HL-60/S4 (cell line): ENCODE measurements around the gene EFL1.
"Not testable (repeated sequence)": the region's sequence is repeated elsewhere in the genome, so short reads cannot be mapped to it uniquely, and the experiment has no call there.

Experiments used
- in situ Hi-C: fragments of 300-500 bp; cut with MboI; formaldehyde crosslinking; loops from 2 replicates; pipeline ENCODE4 v1.14.3; 2022; ENCODE audit warnings: low sequenced_read_pairs

The EFL1 gene

GRCh38 chr15:82262422-82263026, at the start of gene EFL1, which contains the start of gene SAXO2:
Gene EFL1 (minus strand): TSS chr15:82262734. CDS start chr15:82261778, 956 bp downstream.
Gene SAXO2 (plus strand): TSS chr15:82262818. CDS start chr15:82262880, 62 bp downstream.
- in situ Hi-C loops: no loop called here

- in situ Hi-C loops: not testable (repeated sequence)
Measured at GRCh38 chr15:82311321-82311720, 48.8 kb upstream of the EFL1 start.

- in situ Hi-C loops: no loop called here
Measured at GRCh38 chr15:82309802-82310201, 47.3 kb upstream of the EFL1 start.

GRCh38 chr15:82307714-82308081, 45.2 kb upstream of the EFL1 start:
- in situ Hi-C loops: no loop called here

GRCh38 chr15:82306791-82307713, 44.5 kb upstream of the EFL1 start:
- in situ Hi-C loops: no loop called here

- in situ Hi-C loops: no loop called here
Measured at GRCh38 chr15:82305621-82306048, 43.1 kb upstream of the EFL1 start.

- in situ Hi-C loops: no loop called here
Measured at GRCh38 chr15:82304778-82305090, 42.2 kb upstream of the EFL1 start.

- in situ Hi-C loops: no loop called here
Measured at GRCh38 chr15:82303956-82304777, 41.6 kb upstream of the EFL1 start.

GRCh38 chr15:82301296-82302016, 38.9 kb upstream of the EFL1 start:
- in situ Hi-C loops: no loop called here

GRCh38 chr15:82300883-82301282, 38.3 kb upstream of the EFL1 start:
- in situ Hi-C loops: no loop called here

- in situ Hi-C loops: not testable (repeated sequence)
Measured at GRCh38 chr15:82300326-82300725, 37.8 kb upstream of the EFL1 start.

GRCh38 chr15:82299511-82299914, 37.0 kb upstream of the EFL1 start:
- in situ Hi-C loops: not testable (repeated sequence)

GRCh38 chr15:82298520-82298919, 36.0 kb upstream of the EFL1 start:
- in situ Hi-C loops: no loop called here

GRCh38 chr15:82298032-82298431, 35.5 kb upstream of the EFL1 start:
- in situ Hi-C loops: no loop called here

- in situ Hi-C loops: no loop called here
Measured at GRCh38 chr15:82297546-82297945, 35.0 kb upstream of the EFL1 start.

- in situ Hi-C loops: no loop called here
Measured at GRCh38 chr15:82294061-82294690, 31.6 kb upstream of the EFL1 start.

GRCh38 chr15:82292271-82292670, 29.7 kb upstream of the EFL1 start:
- in situ Hi-C loops: no loop called here

GRCh38 chr15:82288202-82288601, 25.7 kb upstream of the EFL1 start:
- in situ Hi-C loops: not testable (repeated sequence)

GRCh38 chr15:82286475-82286874, 23.9 kb upstream of the EFL1 start:
- in situ Hi-C loops: not testable (repeated sequence)

- in situ Hi-C loops: not testable (repeated sequence)
Measured at GRCh38 chr15:82284381-82284780, 21.8 kb upstream of the EFL1 start.
